PC-9 (cell line): ENCODE data around the gene YPEL2.

Experiments
- EZH2 ChIP-seq: fragments of 200-600 bp; sonication (generic); IDR thresholded peaks from 2 replicates; pipeline ENCODE4 v1.8.0; 2017; ENCODE audit warnings: antibody characterized with exemption, low read depth
- TF ChIP-seq, protein P1 (sequence below): fragments of 200-600 bp; sonication (generic); conservative IDR thresholded peaks from 2 replicates; pipeline ENCODE4 v1.6.1; 2017; ENCODE audit warnings: mixed run types, antibody characterized with exemption, mild to moderate bottlenecking, moderate library complexity

DNA sequence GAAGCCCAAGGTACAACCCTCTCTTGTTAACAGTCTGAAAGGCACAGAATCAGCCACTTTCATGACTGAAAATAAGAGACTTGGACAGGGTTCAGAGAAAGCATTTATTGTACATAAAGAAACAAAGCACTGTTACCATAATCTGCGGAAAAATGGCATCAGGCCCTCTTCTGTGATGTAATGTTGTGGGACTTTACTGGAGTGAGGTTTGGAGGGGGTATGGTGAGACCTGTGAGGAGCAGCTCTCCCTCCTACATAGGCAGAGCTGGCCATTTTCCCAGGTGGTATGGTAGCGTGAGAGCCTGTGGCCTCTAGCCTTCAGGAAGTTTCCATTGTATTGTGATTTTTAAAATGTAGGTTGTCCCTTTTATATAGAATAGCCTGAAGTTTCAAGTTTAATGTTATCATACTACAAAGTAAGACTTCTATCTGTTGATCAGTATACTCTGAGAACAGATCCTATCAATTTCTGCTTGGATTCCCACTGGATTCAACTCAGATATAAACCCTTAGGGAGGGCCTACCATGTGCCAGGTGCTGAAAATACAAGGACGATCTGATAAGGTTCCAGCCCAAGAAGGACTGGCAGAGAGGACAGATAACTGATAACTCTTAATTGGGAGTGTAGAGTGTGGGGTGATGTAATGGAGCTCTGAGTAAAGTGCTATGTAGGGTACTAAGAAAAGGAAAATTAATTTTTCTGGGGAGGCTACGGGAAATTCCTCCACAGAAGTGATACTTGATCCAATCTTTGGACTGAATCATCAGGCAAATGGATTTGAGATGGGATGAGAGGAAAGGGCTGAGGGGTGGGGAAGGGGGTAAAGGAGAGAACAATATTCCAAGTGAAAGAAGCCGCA, 4.1 kb upstream of the YPEL2 start:
- TF ChIP-seq, protein P1, sequence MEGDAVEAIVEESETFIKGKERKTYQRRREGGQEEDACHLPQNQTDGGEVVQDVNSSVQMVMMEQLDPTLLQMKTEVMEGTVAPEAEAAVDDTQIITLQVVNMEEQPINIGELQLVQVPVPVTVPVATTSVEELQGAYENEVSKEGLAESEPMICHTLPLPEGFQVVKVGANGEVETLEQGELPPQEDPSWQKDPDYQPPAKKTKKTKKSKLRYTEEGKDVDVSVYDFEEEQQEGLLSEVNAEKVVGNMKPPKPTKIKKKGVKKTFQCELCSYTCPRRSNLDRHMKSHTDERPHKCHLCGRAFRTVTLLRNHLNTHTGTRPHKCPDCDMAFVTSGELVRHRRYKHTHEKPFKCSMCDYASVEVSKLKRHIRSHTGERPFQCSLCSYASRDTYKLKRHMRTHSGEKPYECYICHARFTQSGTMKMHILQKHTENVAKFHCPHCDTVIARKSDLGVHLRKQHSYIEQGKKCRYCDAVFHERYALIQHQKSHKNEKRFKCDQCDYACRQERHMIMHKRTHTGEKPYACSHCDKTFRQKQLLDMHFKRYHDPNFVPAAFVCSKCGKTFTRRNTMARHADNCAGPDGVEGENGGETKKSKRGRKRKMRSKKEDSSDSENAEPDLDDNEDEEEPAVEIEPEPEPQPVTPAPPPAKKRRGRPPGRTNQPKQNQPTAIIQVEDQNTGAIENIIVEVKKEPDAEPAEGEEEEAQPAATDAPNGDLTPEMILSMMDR: no peak
- TF ChIP-seq EZH2: no peak
